Colonic mucosa (tissue), 4 donors: ENCODE data around the gene CCSAP. TPM values are rescaled to one million over a fixed set of nuclear protein-coding genes. Genes with fewer than 3 reads are reported as not detected.

Experiments used
- DNase-seq: peaks from one replicate; pipeline ENCODE4 v3.0.0-alpha.2; 2020
- H3K27ac ChIP-seq: fragments of 200-600 bp; one replicate; pipeline ENCODE4 v1.8.0; 2021
- H3K27me3 ChIP-seq: fragments of 200-600 bp; one replicate; pipeline ENCODE4 v1.8.0; 2021
- H3K36me3 ChIP-seq: fragments of 200-600 bp; one replicate; pipeline ENCODE4 v1.8.0; 2021
- H3K4me1 ChIP-seq: fragments of 200-600 bp; one replicate; pipeline ENCODE4 v1.8.0; 2021; ENCODE audit warnings: mild to moderate bottlenecking
- H3K4me3 ChIP-seq: fragments of 200-600 bp; one replicate; pipeline ENCODE4 v1.8.0; 2021
- H3K9ac ChIP-seq, 2 donors: one replicate each; pipeline ENCODE4 v1.7.0; 2013; ENCODE audit warnings: control low read depth in 2 of 2, low read depth in 2 of 2, low read length in 2 of 2
- H3K9me3 ChIP-seq: fragments of 200-600 bp; one replicate; pipeline ENCODE4 v1.8.0; 2021
- CTCF ChIP-seq: fragments of 200-600 bp; IDR thresholded peaks from one replicate; pipeline ENCODE4 v1.8.0; 2022; ENCODE audit warnings: antibody characterized with exemption, mild to moderate bottlenecking
- intact Hi-C: fragments of 100-400 bp; cut with DNase I; formaldehyde crosslinking; loops from one replicate; pipeline ENCODE4 v1.14.1; 2022
- total RNA-seq, 2 donors: library from RNA; stranded (reverse); fragmentation: NEBNext Ultra II Directional in 1 of 2; extraction: Animal tissue kit (Norgen Biotek cat#: 25700) in 1 of 2; gene quantifications; one replicate each; pipeline ENCODE4 v1.2.1, GENCODE V29; 2021
- donor health status: healthy.
- donor health status: DM: no; HTN: no; CAD: no.
- donor health status: DM: no; HTN: no; CAD: no.

The CCSAP gene
- total RNA-seq, 2 donors from 2014 or later: 5.2 to 6.2 TPM

- Histone ChIP-seq H3K9ac (no peak overlapping the region), H3K4me3 (no peak overlapping the region), H3K27me3 (no peaks in the 10 kb centered on the region), H3K9me3 (no peaks in the 10 kb centered on the region), H3K4me1 (peaks cover 8% of the 10 kb centered on the region), H3K27ac (no peak overlapping the region), H3K36me3 (no peaks in the 10 kb centered on the region)
- no peak for TF ChIP-seq CTCF
- intact Hi-C loops: no loop called here
- no peak for DNase-seq
Measured at GRCh38 chr1:229286099-229286766, 56.6 kb downstream of the CCSAP start.

- no peak for TF ChIP-seq CTCF
- no peaks in the 10 kb centered on the region for H3K36me3 ChIP-seq
- no peak overlapping the region for H3K27ac ChIP-seq
- no peak overlapping the region for H3K4me3 ChIP-seq
- H3K27me3 ChIP-seq: no peaks in the 10 kb centered on the region
- H3K4me1 ChIP-seq: peaks cover 9% of the 10 kb centered on the region
- H3K9me3 ChIP-seq: no peaks in the 10 kb centered on the region
- no peak for DNase-seq
- intact Hi-C loops: no loop called here
- H3K9ac ChIP-seq: no peak overlapping the region
Measured at GRCh38 chr1:229285440-229285839, 57.4 kb downstream of the CCSAP start.

GRCh38 chr1:229284887-229285286 lies 58.0 kb downstream of the CCSAP start:
- no peak overlapping the region for H3K4me3 ChIP-seq
- no peaks in the 10 kb centered on the region for H3K36me3 ChIP-seq
- no peak overlapping the region for H3K9ac ChIP-seq
- no peaks in the 10 kb centered on the region for H3K9me3 ChIP-seq
- no peak overlapping the region for H3K27ac ChIP-seq
- no peaks in the 10 kb centered on the region for H3K27me3 ChIP-seq
- no peak for DNase-seq
- intact Hi-C loops: no loop called here
- H3K4me1 ChIP-seq: peaks cover 14% of the 10 kb centered on the region
- TF ChIP-seq CTCF: no peak

DNA sequence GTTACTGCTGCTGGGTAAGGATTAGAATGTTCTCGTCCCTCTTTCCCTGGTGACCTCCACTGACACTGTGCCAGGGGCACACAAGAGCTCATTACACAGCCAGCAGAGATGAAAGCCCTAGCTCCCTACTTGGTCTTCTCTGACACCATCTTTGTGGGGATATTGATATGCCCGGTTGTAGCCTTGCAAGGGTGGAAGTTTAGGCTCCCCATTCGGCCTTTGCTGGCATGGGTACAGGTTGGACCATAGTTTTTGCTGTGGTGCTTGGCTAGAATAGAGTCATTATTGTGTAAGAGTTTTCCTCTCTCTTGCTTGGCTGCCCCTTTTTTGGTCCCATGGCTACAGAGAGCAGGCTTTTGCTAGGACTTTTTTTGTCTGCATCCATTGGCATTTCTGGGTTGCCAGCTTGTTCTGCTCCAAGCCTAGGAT lies 59.6 kb downstream of the CCSAP start:
- no peak for DNase-seq
- H3K9ac ChIP-seq: no peak overlapping the region
- H3K27ac ChIP-seq: no peak overlapping the region
- no peaks in the 10 kb centered on the region for H3K36me3 ChIP-seq
- intact Hi-C loops: no loop called here
- no peak overlapping the region for H3K4me3 ChIP-seq
- H3K4me1 ChIP-seq: peaks cover 15% of the 10 kb centered on the region
- no peak for TF ChIP-seq CTCF
- H3K9me3 ChIP-seq: no peaks in the 10 kb centered on the region
- no peaks in the 10 kb centered on the region for H3K27me3 ChIP-seq

GRCh38 chr1:229282295-229282823 lies 60.5 kb downstream of the CCSAP start:
- Histone ChIP-seq H3K27ac (no peak overlapping the region), H3K27me3 (no peaks in the 10 kb centered on the region), H3K9me3 (no peaks in the 10 kb centered on the region), H3K4me1 (peaks cover 15% of the 10 kb centered on the region), H3K9ac (no peak overlapping the region), H3K36me3 (no peaks in the 10 kb centered on the region), H3K4me3 (no peak overlapping the region)
- DNase-seq: no peak
- no peak for TF ChIP-seq CTCF
- intact Hi-C loops: no loop called here
